ENCODE data around the gene NIPAL3.

- TF ChIP-seq CTCF (IDR thresholded peaks at IDR 0.05; ENCODE audit: extremely low read depth in 1 of 2, insufficient read depth in 1 of 2, low read depth in 1 of 2, low read length in 2 of 2) (no peak), FOS (IDR thresholded peaks at IDR 0.05; ENCODE audit: borderline replicate concordance, insufficient read depth, low read length) (no peak), POLR2A (IDR thresholded peaks at IDR 0.05; ENCODE audit: low read depth, low read length) (no peak), MYC (IDR thresholded peaks at IDR 0.05; ENCODE audit: low read depth, low read length) (no peak)
Measured at GRCh38 chr1:24426744-24427544, 11.3 kb downstream of the NIPAL3 start.
